ENCODE results near the gene ZBTB16.

- TF ChIP-seq CTCF (IDR thresholded peaks at IDR 0.05) = no peak
- TF ChIP-seq POLR2AphosphoS5 (IDR thresholded peaks at IDR 0.05; ENCODE audit: low read depth, low read length) = no peak
- TF ChIP-seq TCF7L2 (IDR thresholded peaks at IDR 0.05; ENCODE audit: low read depth, low read length) = no peak
- no peak for TF ChIP-seq REST (IDR thresholded peaks at IDR 0.05; ENCODE audit: insufficient read depth in 1 of 2, low read depth in 2 of 2, low read length in 1 of 2)
- no peak for TF ChIP-seq SIN3A (IDR thresholded peaks at IDR 0.05; ENCODE audit: borderline replicate concordance, insufficient read depth, low read depth, low read length)
Observed at GRCh38 chr11:114283422-114283821, 223.9 kb downstream of the ZBTB16 start.

Measured in Panc1 (cell line).